Measurements from ENCODE around the gene FRA10AC1. TPM values are rescaled to one million over a fixed set of nuclear protein-coding genes. Genes with fewer than 3 reads are reported as not detected.

The FRA10AC1 gene
- total and polyA plus RNA-seq, 8 donors = 5.1 to 10.9 (median 8.8) TPM

GRCh38 chr10:93723153-93723552 is 20.8 kb upstream of the FRA10AC1 start:
- no peak for FAIRE-seq
- Histone ChIP-seq H3K27ac (no peak overlapping the region), H3K27me3 (no peaks in the 10 kb centered on the region), H3K4me3 (no peak overlapping the region), H3K4me1 (no peaks in the 10 kb centered on the region), H3K36me3 (no peaks in the 10 kb centered on the region), H3K9me3 (no peaks in the 10 kb centered on the region)
- 68 to 78% methylated on average over 2 of the region's 2 CpGs for WGBS, 2 donors
- ATAC-seq = no peak
- intact Hi-C loops (cut with DNase I) = no loop called here
- TF ChIP-seq, protein P1, sequence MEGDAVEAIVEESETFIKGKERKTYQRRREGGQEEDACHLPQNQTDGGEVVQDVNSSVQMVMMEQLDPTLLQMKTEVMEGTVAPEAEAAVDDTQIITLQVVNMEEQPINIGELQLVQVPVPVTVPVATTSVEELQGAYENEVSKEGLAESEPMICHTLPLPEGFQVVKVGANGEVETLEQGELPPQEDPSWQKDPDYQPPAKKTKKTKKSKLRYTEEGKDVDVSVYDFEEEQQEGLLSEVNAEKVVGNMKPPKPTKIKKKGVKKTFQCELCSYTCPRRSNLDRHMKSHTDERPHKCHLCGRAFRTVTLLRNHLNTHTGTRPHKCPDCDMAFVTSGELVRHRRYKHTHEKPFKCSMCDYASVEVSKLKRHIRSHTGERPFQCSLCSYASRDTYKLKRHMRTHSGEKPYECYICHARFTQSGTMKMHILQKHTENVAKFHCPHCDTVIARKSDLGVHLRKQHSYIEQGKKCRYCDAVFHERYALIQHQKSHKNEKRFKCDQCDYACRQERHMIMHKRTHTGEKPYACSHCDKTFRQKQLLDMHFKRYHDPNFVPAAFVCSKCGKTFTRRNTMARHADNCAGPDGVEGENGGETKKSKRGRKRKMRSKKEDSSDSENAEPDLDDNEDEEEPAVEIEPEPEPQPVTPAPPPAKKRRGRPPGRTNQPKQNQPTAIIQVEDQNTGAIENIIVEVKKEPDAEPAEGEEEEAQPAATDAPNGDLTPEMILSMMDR (IDR thresholded peaks at IDR 0.05) = no peak
- DNase-seq = no peak

DNA sequence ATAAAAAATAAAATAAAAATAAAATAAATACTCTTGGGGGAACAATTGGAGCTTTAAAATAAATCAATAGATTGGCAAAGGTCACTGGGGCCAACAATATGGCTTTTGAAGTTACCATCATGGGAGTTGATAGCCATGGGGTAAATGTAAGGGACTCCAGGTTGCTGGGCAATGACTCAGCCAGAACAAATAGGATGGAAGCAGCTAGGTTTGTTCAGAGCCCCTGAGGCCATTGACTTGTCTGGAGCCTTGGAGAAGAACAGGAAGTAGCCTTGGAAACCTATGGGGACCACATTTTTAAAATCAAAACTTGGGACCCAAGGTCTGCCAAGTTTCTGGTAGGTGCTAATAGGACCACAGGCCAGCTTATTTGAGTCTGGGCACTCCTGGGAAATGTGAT is 20.2 kb upstream of the FRA10AC1 start:
- intact Hi-C loops (cut with DNase I) = no loop called here
- Histone ChIP-seq H3K4me1 (no peaks in the 10 kb centered on the region), H3K9me3 (no peaks in the 10 kb centered on the region), H3K36me3 (no peaks in the 10 kb centered on the region), H3K27ac (no peak overlapping the region), H3K4me3 (no peak overlapping the region), H3K27me3 (no peaks in the 10 kb centered on the region)
- DNase-seq = no peak
- no peak for FAIRE-seq
- TF ChIP-seq, protein P1 (IDR thresholded peaks at IDR 0.05) = no peak
- ATAC-seq = no peak

DNA sequence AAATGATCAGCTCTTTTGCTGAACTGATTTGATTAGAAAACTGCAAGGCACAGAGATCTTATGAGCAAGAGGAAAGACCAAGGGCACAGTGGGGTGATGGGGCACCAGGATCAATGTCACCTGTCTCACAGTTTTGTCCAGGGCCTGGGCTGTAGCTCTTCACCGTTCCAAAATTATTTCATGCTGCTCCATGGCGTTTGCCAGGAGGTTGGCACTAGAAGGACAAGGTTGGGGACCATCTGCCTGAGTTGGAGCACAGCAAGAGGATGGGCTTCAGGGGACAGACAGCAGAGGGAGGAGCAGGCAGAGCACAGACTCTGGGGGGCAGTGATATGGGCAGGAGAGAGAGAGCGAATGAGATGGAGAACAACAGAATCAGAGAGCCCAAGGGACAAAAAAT is 17.5 kb upstream of the FRA10AC1 start:
- no peak for FAIRE-seq
- TF ChIP-seq, protein P1 (IDR thresholded peaks at IDR 0.05) = no peak
- intact Hi-C loops (cut with DNase I) = no loop called here
- no peaks in the 10 kb centered on the region for H3K4me1 ChIP-seq
- no peak for DNase-seq
- H3K27me3 ChIP-seq = no peaks in the 10 kb centered on the region
- H3K4me3 ChIP-seq = no peak overlapping the region
- no peak overlapping the region for H3K27ac ChIP-seq
- whole genome bisulfite sequencing, 2 donors = 47 to 54% methylated on average over 3 of the region's 3 CpGs
- H3K9me3 ChIP-seq = no peaks in the 10 kb centered on the region
- H3K36me3 ChIP-seq = no peaks in the 10 kb centered on the region
- no peak for ATAC-seq

GRCh38 chr10:93718937-93719725 is 16.7 kb upstream of the FRA10AC1 start:
- Histone ChIP-seq H3K27ac (no peak overlapping the region), H3K4me3 (no peak overlapping the region), H3K4me1 (no peaks in the 10 kb centered on the region), H3K9me3 (no peaks in the 10 kb centered on the region), H3K36me3 (no peaks in the 10 kb centered on the region), H3K27me3 (no peaks in the 10 kb centered on the region)
- no peak for FAIRE-seq
- no peak for ATAC-seq
- DNase-seq = no peak
- intact Hi-C loops (cut with DNase I) = no loop called here
- WGBS, 2 donors = 52 to 64% methylated on average over 8 of the region's 8 CpGs
- TF ChIP-seq, protein P1 (IDR thresholded peaks at IDR 0.05) = no peak

DNA sequence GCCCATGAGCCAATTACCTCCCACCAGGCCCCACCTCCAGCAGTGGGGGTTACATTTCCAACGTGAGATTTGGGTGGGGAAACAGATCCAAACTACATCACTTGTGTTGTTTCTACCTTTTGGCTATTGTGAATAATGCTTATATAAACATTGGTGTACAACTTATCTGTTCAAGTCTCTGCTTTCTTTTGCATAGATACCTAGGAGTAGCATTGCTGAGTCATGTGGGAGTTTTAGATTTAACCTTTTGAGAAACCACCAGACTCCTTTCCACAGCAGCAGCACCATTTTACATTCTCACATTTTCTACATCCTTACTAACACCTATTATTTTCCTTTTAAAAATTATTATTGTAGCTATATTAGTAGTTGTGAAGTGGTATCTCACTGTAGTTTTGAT is 14.4 kb upstream of the FRA10AC1 start:
- Histone ChIP-seq H3K27me3 (no peaks in the 10 kb centered on the region), H3K36me3 (no peaks in the 10 kb centered on the region), H3K4me3 (no peak overlapping the region), H3K4me1 (no peaks in the 10 kb centered on the region), H3K27ac (no peak overlapping the region), H3K9me3 (no peaks in the 10 kb centered on the region)
- TF ChIP-seq, protein P1 (IDR thresholded peaks at IDR 0.05) = no peak
- FAIRE-seq (no peak), DNase-seq (no peak), ATAC-seq (no peak)
- WGBS, 2 donors = 16 to 19% methylated on average over 1 of the region's 1 CpG
- intact Hi-C loops (cut with DNase I) = no loop called here
